Endothelial cell of umbilical vein (primary cell): ENCODE results near the gene SAFB. TPM values are rescaled to one million over a fixed set of nuclear protein-coding genes. Genes with fewer than 3 reads are reported as not detected.

Experiments used
- BruUV-seq: library from RNA; stranded (reverse); fragments of 400-500 nt; replicated peaks from 2 replicates; lab custom pipeline; 2021; lab: Mats Ljungman, UMichigan
- CTCF ChIA-PET: fragments of 300-600, 350-600 bp; sonication (Branson Sonifier 250); formaldehyde crosslinking; loops from one replicate; lab custom pipeline; 2021; ENCODE audit warnings: antibody characterized with exemption, inconsistent platforms; lab: Charles Lee
- POLR2A ChIA-PET: fragments of 300-600, 350-600 bp; sonication (Branson Sonifier 250); formaldehyde crosslinking; loops from one replicate; lab custom pipeline; 2021; ENCODE audit warnings: antibody characterized with exemption, inconsistent platforms; lab: Charles Lee
- DNase-seq: peaks from one replicate; pipeline ENCODE4 v3.0.0-alpha.2; 2011; ENCODE audit warnings: low read depth, low spot score
- FAIRE-seq: peaks from 2 replicates; lab custom pipeline; 2011; peaks lifted over from hg19 to GRCh38; lab: Jason Lieb, UNC
- H2AFZ ChIP-seq: 2 replicates; pipeline ENCODE4 v1.6.0; 2012; ENCODE audit warnings: low read depth, low read length, control low read depth, inconsistent platforms
- H3K27ac ChIP-seq: 2 replicates; pipeline ENCODE4 v1.5.1; 2011; ENCODE audit warnings: low read depth, mild to moderate bottlenecking, control low read depth, low read length, moderate library complexity; ENCODE audit not compliant: insufficient read depth
- H3K27me3 ChIP-seq, 2 experiments: 2 replicates each; pipeline versions ENCODE4 v1.6.0 to v1.6.1; 2011; ENCODE audit warnings: low read length in 2 of 2, mixed read lengths in 1 of 2; ENCODE audit not compliant: control insufficient read depth in 2 of 2, insufficient read depth in 2 of 2
- H3K36me3 ChIP-seq, 2 experiments: 2 replicates in 1 of 2; 3 replicates in 1 of 2; pipeline ENCODE4 v1.5.1; 2011; ENCODE audit warnings: low read length in 2 of 2, mild to moderate bottlenecking in 1 of 2, moderate library complexity in 1 of 2; ENCODE audit not compliant: control insufficient read depth in 2 of 2, insufficient read depth in 2 of 2; ENCODE audit errors: extremely low read depth in 1 of 2
- H3K4me1 ChIP-seq: 3 replicates; pipeline ENCODE4 v1.5.1; 2011; ENCODE audit warnings: mild to moderate bottlenecking, low read length; ENCODE audit not compliant: control insufficient read depth, insufficient read depth; ENCODE audit errors: extremely low read depth
- H3K4me2 ChIP-seq: 2 replicates; pipeline ENCODE4 v1.6.1; 2011; ENCODE audit warnings: low read length, control low read depth, mixed read lengths; ENCODE audit not compliant: insufficient read depth
- H3K4me3 ChIP-seq, 3 experiments: fragments of 200-600 bp in 1 of 3; sonication (generic), shearing (Covaris generic) in 1 of 3; replicated peaks in 1 of 3; 2 replicates each; pipeline ENCODE4 v1.5.1; 2011 to 2016; ENCODE audit warnings: control low read depth in 3 of 3, low read length in 3 of 3, mild to moderate bottlenecking in 2 of 3, inconsistent platforms in 1 of 3, low read depth in 1 of 3, moderate library complexity in 1 of 3; ENCODE audit not compliant: insufficient read depth in 1 of 3
- H3K79me2 ChIP-seq: 2 replicates; pipeline ENCODE4 v1.6.0; 2012; ENCODE audit warnings: low read length, inconsistent platforms; ENCODE audit not compliant: control insufficient read depth, insufficient read depth
- H3K9ac ChIP-seq: replicated peaks from 2 replicates; pipeline ENCODE3; 2011; ENCODE audit warnings: low read length, control low read depth; ENCODE audit not compliant: insufficient read depth; ENCODE audit errors: extremely low read depth
- H3K9me1 ChIP-seq: replicated peaks from 3 replicates; pipeline ENCODE4 v1.6.0; 2011; ENCODE audit warnings: mild to moderate bottlenecking, low read length; ENCODE audit not compliant: control insufficient read depth, insufficient read depth; ENCODE audit errors: extremely low read depth
- H3K9me3 ChIP-seq: replicated peaks from 2 replicates; pipeline ENCODE4 v1.5.1; 2012; ENCODE audit warnings: low read length, inconsistent platforms; ENCODE audit not compliant: control insufficient read depth, insufficient read depth
- H4K20me1 ChIP-seq: replicated peaks from 2 replicates; pipeline ENCODE3; 2011; ENCODE audit warnings: mild to moderate bottlenecking, low read length; ENCODE audit not compliant: control insufficient read depth, insufficient read depth; ENCODE audit errors: extremely low read depth
- CTCF ChIP-seq, 2 donors: IDR thresholded peaks; 1 replicate in 1 of 2; 2 replicates in 1 of 2; pipeline ENCODE4 v1.5.1; 2011; ENCODE audit warnings: low read length in 2 of 2, mild to moderate bottlenecking in 2 of 2, moderate library complexity in 2 of 2, control low read depth in 1 of 2, inconsistent platforms in 1 of 2, low read depth in 1 of 2; ENCODE audit not compliant: insufficient read depth in 1 of 2; ENCODE audit errors: extremely low read depth in 1 of 2
- EZH2 ChIP-seq: IDR thresholded peaks from 2 replicates; pipeline ENCODE4 v1.6.1; 2012; ENCODE audit warnings: borderline replicate concordance, low read depth, mild to moderate bottlenecking, moderate library complexity, low read length, inconsistent platforms; ENCODE audit not compliant: severe bottlenecking
- FOS ChIP-seq: IDR thresholded peaks from 2 replicates; pipeline ENCODE4 v1.6.1; 2011; ENCODE audit warnings: mild to moderate bottlenecking, low read length, moderate library complexity, borderline replicate concordance; ENCODE audit not compliant: insufficient read depth
- GATA2 ChIP-seq: IDR thresholded peaks from 2 replicates; pipeline ENCODE4 v1.7.0; 2011; ENCODE audit warnings: low read depth, mild to moderate bottlenecking, moderate library complexity, mixed read lengths, low read length; ENCODE audit not compliant: insufficient read length, insufficient read depth
- JUN ChIP-seq: IDR thresholded peaks from 2 replicates; pipeline ENCODE4 v1.6.1; 2011; ENCODE audit warnings: borderline replicate concordance, low read depth; ENCODE audit not compliant: insufficient read length, insufficient read depth
- MYC ChIP-seq: IDR thresholded peaks from one replicate; pipeline ENCODE4 v1.6.1; 2011; ENCODE audit warnings: mild to moderate bottlenecking, low read depth, low read length
- POLR2A ChIP-seq: IDR thresholded peaks from 2 replicates; pipeline ENCODE4 v1.6.1; 2012; ENCODE audit warnings: low read depth, mild to moderate bottlenecking, control low read depth, low read length
- POLR2AphosphoS5 ChIP-seq: IDR thresholded peaks from 2 replicates; pipeline ENCODE4 v1.6.1; 2012; ENCODE audit warnings: low read depth, mild to moderate bottlenecking, control low read depth, low read length, moderate library complexity; ENCODE audit not compliant: insufficient read depth
- dilution Hi-C: fragments of 300-500 bp; cut with MboI; formaldehyde crosslinking; loops from one replicate; pipeline ENCODE4 v1.15.0; 2019; ENCODE audit warnings: low sequenced_read_pairs; ENCODE audit not compliant: extremely low pct_ligation_motif_present
- intact Hi-C: fragments of 100-400 bp; cut with micrococcal nuclease; formaldehyde crosslinking; loops from one replicate; pipeline ENCODE4 v1.10.0; 2022
- polyA plus RNA-seq, 4 experiments: library from polyadenylated mRNA; depleted of rRNA in 3 of 4; stranded (reverse) in 3 of 4; unstranded in 1 of 4; fragments of >200 nt; gene quantifications; 2 replicates each; pipeline versions ENCODE4 v1.2.1 to v1.2.3, GENCODE V29; 2011 to 2012; ENCODE audit warnings: missing spikeins in 1 of 4
- total RNA-seq: library from RNA; stranded (reverse); gene quantifications from 2 replicates; pipeline ENCODE4 v1.2.3, GENCODE V29; 2021
- TF ChIP-seq, protein P1 (sequence below): IDR thresholded peaks from 2 replicates; pipeline ENCODE4 v1.6.1; 2011; ENCODE audit not compliant: insufficient read depth, insufficient read length

Gene SAFB
- total and polyA plus RNA-seq, 2 donors (not counting 3 experiments of a cell fraction or from before 2014, with no cell fraction given), result 44.7 to 109 TPM

DNA sequence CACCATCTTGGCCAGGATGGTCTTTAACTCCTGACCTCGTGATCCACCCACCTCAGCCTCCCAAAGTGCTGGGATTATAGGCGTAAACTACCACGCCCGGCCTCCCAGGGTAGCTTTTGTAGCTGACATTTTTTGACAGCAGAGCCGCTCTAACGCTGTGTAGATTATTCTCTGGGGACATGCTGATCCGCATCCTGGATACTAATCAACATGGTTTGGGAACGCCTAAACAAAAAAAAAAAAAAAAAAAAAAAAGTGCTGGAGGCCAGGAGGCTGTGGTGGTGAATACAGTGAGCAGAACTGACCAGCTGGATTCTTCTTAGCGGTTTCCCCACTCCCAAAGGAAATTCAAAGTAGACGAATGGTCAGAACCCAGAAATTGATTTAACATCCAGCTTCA, 91.9 kb downstream of the SAFB start:
- Histone ChIP-seq H3K9ac (no peak overlapping the region), H3K9me3 (no peaks in the 10 kb centered on the region), H3K27ac (no peak overlapping the region), H3K4me1 (peaks cover 12% of the 10 kb centered on the region), H3K4me2 (no peak overlapping the region), H3K27me3 (no peaks in the 10 kb centered on the region), H3K79me2 (peaks cover 48% of the 10 kb centered on the region), H3K9me1 (no peaks in the 10 kb centered on the region), H3K36me3 (peaks cover 3 to 26% of the 10 kb centered on the region in 2 experiments), H3K4me3 (no peak overlapping the region), H4K20me1 (no peaks in the 10 kb centered on the region), H2AFZ (no peak overlapping the region)
- FAIRE-seq (no peak), DNase-seq (no peak)
- POLR2A ChIA-PET, result no interaction called here
- intact Hi-C loops (no loop called here), dilution Hi-C loops (no loop called here)
- CTCF ChIA-PET, result interaction anchor here (1.6 kb wide), 1 partner anchor 25 kb away, joined by 8 read pairs; the partner anchor contains the start of gene RPL36
- TF ChIP-seq POLR2A (no peak), EZH2 (no peak), FOS (no peak), CTCF (IDR thresholded peaks at IDR 0.05; ENCODE audit: extremely low read depth in 1 of 2, insufficient read depth in 1 of 2, low read depth in 1 of 2, low read length in 2 of 2) (no peak), JUN (no peak), GATA2 (no peak), MYC (no peak), POLR2AphosphoS5 (no peak)
- TF ChIP-seq, protein P1, sequence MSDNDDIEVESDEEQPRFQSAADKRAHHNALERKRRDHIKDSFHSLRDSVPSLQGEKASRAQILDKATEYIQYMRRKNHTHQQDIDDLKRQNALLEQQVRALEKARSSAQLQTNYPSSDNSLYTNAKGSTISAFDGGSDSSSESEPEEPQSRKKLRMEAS, result no peak
- no TSS peak for BruUV-seq
